HEK293 (cell line): ENCODE measurements around the gene TMED4.

Experiments
- CTCF ChIA-PET: fragments of 350-600 bp; formaldehyde crosslinking; extraction: SDS; loops from one replicate; lab custom pipeline; 2021; ENCODE audit warnings: antibody characterized with exemption; lab: Yijun Ruan, JAX
- POLR2A ChIA-PET: fragments of 300-600 bp; formaldehyde crosslinking; extraction: SDS; loops from one replicate; lab custom pipeline; 2020; ENCODE audit warnings: antibody characterized with exemption, inconsistent platforms; lab: Yijun Ruan, JAX
- H3K27ac ChIP-seq: fragments of 200-500 bp; sonication (Bioruptor generic); 2 replicates; pipeline ENCODE4 v1.5.1; 2014; ENCODE audit warnings: low read depth, low read length, control low read depth, inconsistent platforms; ENCODE audit errors: extremely low read depth
- H3K36me3 ChIP-seq, 2 experiments: fragments of 200-500 bp in 1 of 2; sonication (Bioruptor generic) in 1 of 2; 1 replicate in 1 of 2; 2 replicates in 1 of 2; pipeline ENCODE4 v1.5.1; 2014 to 2017; ENCODE audit warnings: inconsistent platforms in 2 of 2, low read length in 2 of 2; ENCODE audit not compliant: control insufficient read depth in 2 of 2, insufficient read depth in 1 of 2
- H3K4me1 ChIP-seq: fragments of 200-500 bp; sonication (Bioruptor generic); 2 replicates; pipeline ENCODE4 v1.5.1; 2014; ENCODE audit warnings: mild to moderate bottlenecking, low read length, inconsistent platforms; ENCODE audit not compliant: control insufficient read depth, insufficient read depth
- H3K4me3 ChIP-seq: 2 replicates; pipeline ENCODE4 v1.5.1; 2011; ENCODE audit warnings: low read depth, mild to moderate bottlenecking, control low read depth, low read length, moderate library complexity
- H3K9me3 ChIP-seq: fragments of 200-500 bp; sonication (Bioruptor generic); 2 replicates; pipeline ENCODE4 v1.5.1; 2014; ENCODE audit warnings: low read depth, low read length, inconsistent platforms; ENCODE audit not compliant: control insufficient read depth, insufficient read depth
- PRDM1 ChIP-seq: fragments of 450-650 bp; formaldehyde crosslinking; IDR thresholded peaks from 2 replicates; pipeline ENCODE4; 2016; ENCODE audit warnings: missing biosample characterization, missing genetic modification characterization
- SP3 ChIP-seq: fragments of 450-650 bp; formaldehyde crosslinking; IDR thresholded peaks from 2 replicates; pipeline ENCODE4 v1.5.1; 2016; ENCODE audit warnings: missing biosample characterization, missing genetic modification characterization
- ZNF391 ChIP-seq: fragments of 450-650 bp; formaldehyde crosslinking; IDR thresholded peaks from 2 replicates; pipeline ENCODE4 v1.5.1; 2016; ENCODE audit warnings: low read depth, missing biosample characterization, missing genetic modification characterization, borderline replicate concordance
- ZNF596 ChIP-seq: fragments of 450-650 bp; IDR thresholded peaks from 2 replicates; pipeline ENCODE4 v1.5.0; 2018; ENCODE audit warnings: missing biosample characterization, mild to moderate bottlenecking, missing genetic modification characterization, moderate library complexity
- TF ChIP-seq, protein P1 (sequence below): IDR thresholded peaks from 2 replicates; pipeline ENCODE4 v1.6.1; 2011; ENCODE audit warnings: mild to moderate bottlenecking, low read depth, low read length, borderline replicate concordance

TMED4 gene

DNA sequence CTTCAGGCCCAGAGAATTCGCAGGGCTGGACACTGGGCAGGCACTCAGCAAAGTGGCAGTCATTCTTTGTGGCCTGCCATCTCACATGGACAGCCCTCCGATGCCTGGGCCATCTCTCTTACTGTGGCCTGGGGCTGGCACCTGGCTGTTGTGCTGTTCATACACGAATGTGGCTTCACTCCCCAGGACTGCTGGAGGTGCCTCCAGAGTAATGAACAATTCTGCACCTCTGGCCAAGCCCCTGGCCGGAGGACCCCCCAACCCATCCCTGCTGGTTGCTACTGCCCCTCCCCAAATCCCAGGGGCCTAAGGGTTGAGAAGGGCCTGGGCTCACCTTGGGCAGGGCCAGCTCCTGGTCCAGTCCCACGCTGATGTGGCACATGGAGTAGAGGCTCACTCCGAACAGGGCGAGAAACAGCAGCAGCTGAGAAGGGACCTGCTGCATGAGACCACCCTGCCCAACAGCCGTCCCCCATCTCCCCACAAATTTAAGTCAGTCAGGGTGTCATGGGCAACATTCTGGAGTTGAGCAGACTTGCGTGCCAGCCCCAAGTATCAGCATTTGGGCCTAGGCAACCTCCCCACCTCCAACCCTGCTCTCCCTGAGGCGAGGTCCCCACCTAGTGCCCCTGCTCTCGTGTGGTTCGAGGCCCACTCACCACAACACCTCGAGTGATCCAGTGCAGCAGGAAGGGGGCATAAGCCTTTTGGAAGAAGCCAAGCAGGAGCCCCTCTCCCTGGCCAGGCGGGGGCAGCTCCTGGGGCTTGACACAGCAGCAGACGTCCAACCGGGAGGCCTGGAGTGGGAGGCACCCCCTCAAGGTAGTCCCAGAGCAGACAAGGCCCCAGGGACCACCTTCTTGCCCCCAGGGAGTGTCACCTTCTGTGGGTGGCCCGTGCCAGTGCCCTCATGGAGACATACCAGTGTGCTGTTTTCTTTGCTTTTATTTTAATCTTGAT is 50.3 kb downstream of the TMED4 start (continued):
- TF ChIP-seq, protein P1, sequence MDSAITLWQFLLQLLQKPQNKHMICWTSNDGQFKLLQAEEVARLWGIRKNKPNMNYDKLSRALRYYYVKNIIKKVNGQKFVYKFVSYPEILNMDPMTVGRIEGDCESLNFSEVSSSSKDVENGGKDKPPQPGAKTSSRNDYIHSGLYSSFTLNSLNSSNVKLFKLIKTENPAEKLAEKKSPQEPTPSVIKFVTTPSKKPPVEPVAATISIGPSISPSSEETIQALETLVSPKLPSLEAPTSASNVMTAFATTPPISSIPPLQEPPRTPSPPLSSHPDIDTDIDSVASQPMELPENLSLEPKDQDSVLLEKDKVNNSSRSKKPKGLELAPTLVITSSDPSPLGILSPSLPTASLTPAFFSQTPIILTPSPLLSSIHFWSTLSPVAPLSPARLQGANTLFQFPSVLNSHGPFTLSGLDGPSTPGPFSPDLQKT: no peak
- TF ChIP-seq ZNF391 (tag by site-specific recombination): no peak
- no peak for TF ChIP-seq SP3 (tag by site-specific recombination)

DNA sequence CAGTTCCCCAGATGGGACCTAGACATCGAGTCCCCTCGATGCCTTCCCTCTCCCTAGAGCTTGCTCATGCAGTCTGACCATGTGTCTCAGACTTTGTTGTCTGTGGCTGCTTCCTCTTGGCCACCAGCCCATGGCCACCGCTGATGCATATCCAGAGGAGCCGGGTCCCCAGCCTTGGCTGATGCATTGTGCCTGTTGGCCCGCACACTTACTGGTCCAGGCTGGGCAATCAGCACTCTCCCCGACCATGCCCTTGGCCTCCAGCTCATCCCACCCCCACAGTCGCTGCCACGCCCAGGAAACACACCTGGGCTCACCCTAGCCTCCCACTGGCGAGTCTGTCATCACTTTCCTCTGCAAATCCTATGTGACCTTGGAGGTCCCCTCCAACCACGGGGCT is 51.0 kb downstream of the TMED4 start:
- H3K9me3 ChIP-seq: no peaks in the 10 kb centered on the region
- CTCF ChIA-PET: no interaction called here
- H3K27ac ChIP-seq: no peak overlapping the region
- POLR2A ChIA-PET: no interaction called here
- H3K4me1 ChIP-seq: no peaks in the 10 kb centered on the region
- no peaks in the 10 kb centered on the region for H3K36me3 ChIP-seq
- TF ChIP-seq ZNF596: no peak
- no peak for TF ChIP-seq PRDM1
- no peak overlapping the region for H3K4me3 ChIP-seq
